ENCODE measurements around the gene ICA1.

Gene ICA1

GRCh38 chr7:8175929-8176369 lies 86.0 kb downstream of the ICA1 start:
- TF ChIP-seq CTCF (conservative IDR thresholded peaks at IDR 0.05; ENCODE audit: low read depth, low read length) = no peak
- no peak overlapping the region for H3K4me3 ChIP-seq (ENCODE audit: low read depth, low read length)
- no peak for DNase-seq (ENCODE audit: low read depth)

GRCh38 chr7:8172372-8173354 lies 89.3 kb downstream of the ICA1 start:
- DNase-seq (ENCODE audit: low read depth) = no peak
- no peak overlapping the region for H3K4me3 ChIP-seq (ENCODE audit: low read depth, low read length)
- no peak for TF ChIP-seq CTCF (conservative IDR thresholded peaks at IDR 0.05; ENCODE audit: low read depth, low read length)

GRCh38 chr7:8169171-8169570 lies 92.8 kb downstream of the ICA1 start:
- DNase-seq (ENCODE audit: low read depth) = no peak
- no peak overlapping the region for H3K4me3 ChIP-seq (ENCODE audit: low read depth, low read length)
- no peak for TF ChIP-seq CTCF (conservative IDR thresholded peaks at IDR 0.05; ENCODE audit: low read depth, low read length)

- TF ChIP-seq CTCF (conservative IDR thresholded peaks at IDR 0.05; ENCODE audit: low read depth, low read length) = no peak
- no peak overlapping the region for H3K4me3 ChIP-seq (ENCODE audit: low read depth, low read length)
- no peak for DNase-seq (ENCODE audit: low read depth)
Measured at GRCh38 chr7:8168336-8168735, 93.6 kb downstream of the ICA1 start.

GRCh38 chr7:8165150-8165549 lies 96.8 kb downstream of the ICA1 start:
- TF ChIP-seq CTCF (conservative IDR thresholded peaks at IDR 0.05; ENCODE audit: low read depth, low read length) = no peak
- no peak overlapping the region for H3K4me3 ChIP-seq (ENCODE audit: low read depth, low read length)
- DNase-seq (ENCODE audit: low read depth) = no peak

GRCh38 chr7:8162181-8162580 lies 99.8 kb downstream of the ICA1 start:
- no peak for DNase-seq (ENCODE audit: low read depth)
- no peak for TF ChIP-seq CTCF (conservative IDR thresholded peaks at IDR 0.05; ENCODE audit: low read depth, low read length)
- no peak overlapping the region for H3K4me3 ChIP-seq (ENCODE audit: low read depth, low read length)

All from choroid plexus epithelial cell (primary cell).